OCI-LY1 (cell line): ENCODE results near the gene CYTH4.

Source experiments
- CTCF ChIP-seq: fragments of 200-600 bp; sonication (generic), shearing (Covaris generic); IDR thresholded peaks from 2 replicates; pipeline ENCODE4 v1.5.1; 2017; ENCODE audit warnings: mild to moderate bottlenecking, antibody characterized with exemption, low read length, moderate library complexity, mixed read lengths
- EZH2 ChIP-seq: fragments of 200-600 bp; sonication (generic), shearing (Covaris generic); IDR thresholded peaks from 2 replicates; pipeline ENCODE4 v1.8.0; 2017; ENCODE audit warnings: borderline replicate concordance, mixed run types, mild to moderate bottlenecking, antibody characterized with exemption, low read length, moderate library complexity, mixed read lengths

DNA sequence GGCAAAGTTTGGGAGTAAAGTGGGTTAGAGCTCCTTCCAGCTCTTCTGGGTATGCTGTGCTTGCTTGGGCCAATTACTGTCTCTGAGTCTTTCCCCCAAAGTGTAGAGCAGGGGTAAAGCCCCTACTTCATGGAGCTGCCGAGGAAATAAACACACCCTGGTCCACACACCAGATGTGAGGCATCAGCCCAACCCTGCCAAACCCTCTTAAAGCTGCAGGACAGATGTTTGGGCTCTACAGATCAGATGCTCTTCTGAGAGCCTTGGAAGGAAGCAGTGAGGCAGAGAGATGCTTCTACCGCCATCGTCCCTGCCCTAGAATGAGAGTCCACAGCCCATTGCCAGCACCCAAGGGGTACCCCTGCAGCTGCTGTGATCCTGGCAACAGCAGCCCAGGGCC, 80.3 kb downstream of the CYTH4 start:
- no peak for TF ChIP-seq CTCF
- no peak for TF ChIP-seq EZH2
